Activated T-helper 2 cell treated with anti-CD3 and anti-CD28 coated beads, Interferon-gamma antibody, Interleukin-2, Interleukin-4, amounts not matched to agents 10 μg/mL and 5 μg/mL and 100 μg/mL, durations not matched to agents 14 hours and 24 hours and 36 hours (primary cell): ENCODE results near the gene RAB11FIP4. TPM values are rescaled to one million over a fixed set of nuclear protein-coding genes. Genes with fewer than 3 reads are reported as not detected.

Source experiments
- DNase-seq: peaks from one replicate; pipeline ENCODE4 v3.0.0; 2021; ENCODE audit warnings: low spot score
- H3K27ac Mint-ChIP-seq: one replicate; pipeline ENCODE4 v1.8.0; 2021; ENCODE audit warnings: mixed read lengths
- H3K27me3 Mint-ChIP-seq: one replicate; pipeline ENCODE4 v1.8.0; 2021; ENCODE audit warnings: low read depth, mixed read lengths
- H3K36me3 Mint-ChIP-seq: one replicate; pipeline ENCODE4 v1.8.0; 2021; ENCODE audit warnings: low read depth, mixed read lengths
- H3K4me1 Mint-ChIP-seq: one replicate; pipeline ENCODE4 v1.8.0; 2021; ENCODE audit warnings: low read depth, mixed read lengths
- H3K4me3 Mint-ChIP-seq: one replicate; pipeline ENCODE4 v1.8.0; 2021; ENCODE audit warnings: low read depth, mild to moderate bottlenecking, moderate library complexity, mixed read lengths
- H3K9me3 Mint-ChIP-seq: one replicate; pipeline ENCODE4 v1.8.0; 2021; ENCODE audit warnings: mixed read lengths
- intact Hi-C: fragments of 100-400 bp; cut with micrococcal nuclease; formaldehyde crosslinking; loops from one replicate; pipeline ENCODE4 v1.15.1; 2023
- total RNA-seq: library from RNA; stranded (reverse); gene quantifications from 2 replicates; pipeline ENCODE4 v1.2.3, GENCODE V29; 2022

Gene RAB11FIP4
- total RNA-seq, 1 donor from 2014 or later = 26.2 TPM

GRCh38 chr17:31449111-31449510 lies 57.6 kb downstream of the RAB11FIP4 start:
- Mint-ChIP-seq H3K4me3 (no peak overlapping the region), H3K27me3 (peaks cover 3% of the 10 kb centered on the region), H3K9me3 (no peaks in the 10 kb centered on the region), H3K4me1 (no peaks in the 10 kb centered on the region), H3K36me3 (no peaks in the 10 kb centered on the region), H3K27ac (no peak overlapping the region)
- DNase-seq = no peak
- intact Hi-C loops = no loop called here

GRCh38 chr17:31449746-31450145 lies 58.3 kb downstream of the RAB11FIP4 start:
- no peaks in the 10 kb centered on the region for H3K36me3 Mint-ChIP-seq
- H3K4me3 Mint-ChIP-seq = no peak overlapping the region
- no peaks in the 10 kb centered on the region for H3K9me3 Mint-ChIP-seq
- no peak for DNase-seq
- no peaks in the 10 kb centered on the region for H3K4me1 Mint-ChIP-seq
- no peak overlapping the region for H3K27ac Mint-ChIP-seq
- H3K27me3 Mint-ChIP-seq = peaks cover 2% of the 10 kb centered on the region
- intact Hi-C loops = no loop called here

GRCh38 chr17:31452101-31452500 lies 60.6 kb downstream of the RAB11FIP4 start:
- H3K36me3 Mint-ChIP-seq = no peaks in the 10 kb centered on the region
- no peak overlapping the region for H3K4me3 Mint-ChIP-seq
- no peaks in the 10 kb centered on the region for H3K9me3 Mint-ChIP-seq
- no peaks in the 10 kb centered on the region for H3K4me1 Mint-ChIP-seq
- no peaks in the 10 kb centered on the region for H3K27me3 Mint-ChIP-seq
- no peak overlapping the region for H3K27ac Mint-ChIP-seq
- DNase-seq = no peak
- intact Hi-C loops = no loop called here

- H3K4me3 Mint-ChIP-seq = no peak overlapping the region
- H3K36me3 Mint-ChIP-seq = no peaks in the 10 kb centered on the region
- no peaks in the 10 kb centered on the region for H3K9me3 Mint-ChIP-seq
- H3K27me3 Mint-ChIP-seq = no peaks in the 10 kb centered on the region
- intact Hi-C loops = no loop called here
- no peak overlapping the region for H3K27ac Mint-ChIP-seq
- no peaks in the 10 kb centered on the region for H3K4me1 Mint-ChIP-seq
- DNase-seq = no peak
These were observed 61.2 kb downstream of the RAB11FIP4 start for GRCh38 chr17:31452561-31453110.

GRCh38 chr17:31453896-31454295 lies 62.4 kb downstream of the RAB11FIP4 start:
- Mint-ChIP-seq H3K36me3 (no peaks in the 10 kb centered on the region), H3K4me1 (no peaks in the 10 kb centered on the region), H3K27ac (no peak overlapping the region), H3K4me3 (no peak overlapping the region), H3K27me3 (no peaks in the 10 kb centered on the region), H3K9me3 (no peaks in the 10 kb centered on the region)
- intact Hi-C loops = no loop called here
- DNase-seq = no peak

- Mint-ChIP-seq H3K27ac (no peak overlapping the region), H3K9me3 (no peaks in the 10 kb centered on the region), H3K4me3 (no peak overlapping the region), H3K36me3 (no peaks in the 10 kb centered on the region), H3K27me3 (no peaks in the 10 kb centered on the region), H3K4me1 (no peaks in the 10 kb centered on the region)
- intact Hi-C loops = no loop called here
- no peak for DNase-seq
These were observed 65.3 kb downstream of the RAB11FIP4 start for GRCh38 chr17:31456814-31457213.

GRCh38 chr17:31457391-31458234 lies 66.1 kb downstream of the RAB11FIP4 start:
- H3K9me3 Mint-ChIP-seq = no peaks in the 10 kb centered on the region

GRCh38 chr17:31458829-31459228 lies 67.4 kb downstream of the RAB11FIP4 start:
- Mint-ChIP-seq H3K4me1 (no peaks in the 10 kb centered on the region), H3K27ac (no peak overlapping the region), H3K4me3 (no peak overlapping the region), H3K36me3 (no peaks in the 10 kb centered on the region), H3K27me3 (no peaks in the 10 kb centered on the region), H3K9me3 (no peaks in the 10 kb centered on the region)
- no peak for DNase-seq
- intact Hi-C loops = no loop called here

More at GRCh38 chr17:31457391-31458234, 66.1 kb downstream of the RAB11FIP4 start:
- H3K4me1 Mint-ChIP-seq = no peaks in the 10 kb centered on the region
- no peaks in the 10 kb centered on the region for H3K36me3 Mint-ChIP-seq
- no peak overlapping the region for H3K4me3 Mint-ChIP-seq
- intact Hi-C loops = no loop called here
- no peak overlapping the region for H3K27ac Mint-ChIP-seq
- no peak for DNase-seq
- H3K27me3 Mint-ChIP-seq = no peaks in the 10 kb centered on the region

GRCh38 chr17:31459716-31460115 lies 68.2 kb downstream of the RAB11FIP4 start:
- Mint-ChIP-seq H3K4me1 (no peaks in the 10 kb centered on the region), H3K4me3 (no peak overlapping the region), H3K27ac (no peak overlapping the region), H3K36me3 (no peaks in the 10 kb centered on the region), H3K9me3 (no peaks in the 10 kb centered on the region), H3K27me3 (no peaks in the 10 kb centered on the region)
- DNase-seq = no peak
- intact Hi-C loops = no loop called here

GRCh38 chr17:31460226-31460721 lies 68.8 kb downstream of the RAB11FIP4 start:
- Mint-ChIP-seq H3K27ac (no peak overlapping the region), H3K4me3 (no peak overlapping the region), H3K4me1 (no peaks in the 10 kb centered on the region), H3K36me3 (no peaks in the 10 kb centered on the region), H3K9me3 (no peaks in the 10 kb centered on the region), H3K27me3 (no peaks in the 10 kb centered on the region)
- no peak for DNase-seq
- intact Hi-C loops = no loop called here

- intact Hi-C loops = no loop called here
- H3K4me3 Mint-ChIP-seq = no peak overlapping the region
These were observed 69.8 kb downstream of the RAB11FIP4 start for GRCh38 chr17:31461227-31461810.

GRCh38 chr17:31462261-31462660 lies 70.8 kb downstream of the RAB11FIP4 start:
- Mint-ChIP-seq H3K27ac (no peak overlapping the region), H3K27me3 (no peaks in the 10 kb centered on the region), H3K4me3 (no peak overlapping the region), H3K4me1 (no peaks in the 10 kb centered on the region), H3K9me3 (no peaks in the 10 kb centered on the region), H3K36me3 (no peaks in the 10 kb centered on the region)
- intact Hi-C loops = no loop called here
- no peak for DNase-seq

More at GRCh38 chr17:31461227-31461810, 69.8 kb downstream of the RAB11FIP4 start:
- no peak overlapping the region for H3K27ac Mint-ChIP-seq
- no peaks in the 10 kb centered on the region for H3K36me3 Mint-ChIP-seq
- no peak for DNase-seq
- H3K9me3 Mint-ChIP-seq = no peaks in the 10 kb centered on the region
- H3K27me3 Mint-ChIP-seq = no peaks in the 10 kb centered on the region
- H3K4me1 Mint-ChIP-seq = no peaks in the 10 kb centered on the region
